Effector memory CD4-positive, alpha-beta T cell (primary cell): ENCODE measurements around the gene MED16.

Experiments
- DNase-seq, 3 donors: peaks; one replicate each; pipeline ENCODE4 v3.0.0-alpha.2; 2020
- H3K27ac ChIP-seq: 2 replicates; pipeline ENCODE4 v1.7.0; 2013; ENCODE audit warnings: mild to moderate bottlenecking, low read length, moderate library complexity; ENCODE audit not compliant: insufficient read depth, poor library complexity, severe bottlenecking
- H3K27me3 ChIP-seq: replicated peaks from 2 replicates; pipeline ENCODE4 v1.7.0; 2013; ENCODE audit warnings: mild to moderate bottlenecking, low read length; ENCODE audit not compliant: insufficient read depth, control insufficient read depth, poor library complexity, severe bottlenecking
- H3K36me3 ChIP-seq: 2 replicates; pipeline ENCODE4 v1.7.0; 2013; ENCODE audit warnings: mild to moderate bottlenecking, low read length, moderate library complexity; ENCODE audit not compliant: control insufficient read depth, insufficient read depth
- H3K4me1 ChIP-seq: 2 replicates; pipeline ENCODE4 v1.7.0; 2013; ENCODE audit warnings: low read length, mild to moderate bottlenecking; ENCODE audit not compliant: control insufficient read depth, insufficient read depth, poor library complexity, severe bottlenecking
- H3K4me3 ChIP-seq: 2 replicates; pipeline ENCODE4 v1.7.0; 2013; ENCODE audit warnings: low read length, low read depth, mild to moderate bottlenecking; ENCODE audit not compliant: insufficient read depth, poor library complexity, severe bottlenecking
- H3K9me3 ChIP-seq: 2 replicates; pipeline ENCODE4 v1.7.0; 2013; ENCODE audit warnings: mild to moderate bottlenecking, low read length, moderate library complexity; ENCODE audit not compliant: control insufficient read depth
- total RNA-seq, 3 donors: gene quantifications; one replicate each; lab custom pipeline; 2026; lab: John Stamatoyannopoulos, UW

The MED16 gene
- total RNA-seq = 37.6 to 59.5 (median 56.7) reads per million in 3 donors

GRCh38 chr19:892894-893689 is at the start of gene MED16, which contains the start of gene RNU6-9:
Gene MED16 (minus strand): TSS chr19:893187. CDS start chr19:891131, 2,056 bp downstream.
Gene RNU6-9 (plus strand): TSS chr19:893484.
- Histone ChIP-seq H3K27ac (peak within 1 kb of the TSS; percentile 87), H3K9me3 (no peaks in the 10 kb centered on the region), H3K27me3 (no peaks in the 10 kb centered on the region), H3K4me3 (peak within 1 kb of the TSS; percentile 91), H3K36me3 (peaks cover 30% of the 10 kb centered on the region), H3K4me1 (peaks cover 18% of the 10 kb centered on the region)
- peak; percentile 85 to 89 (median 86) for DNase-seq

GRCh38 chr19:942133-942645 is 49.2 kb upstream of the MED16 start:
- peaks cover 12% of the 10 kb centered on the region for H3K4me1 ChIP-seq
- no peak overlapping the region for H3K27ac ChIP-seq
- no peaks in the 10 kb centered on the region for H3K27me3 ChIP-seq
- DNase-seq = no peak
- H3K4me3 ChIP-seq = no peak overlapping the region
- no peaks in the 10 kb centered on the region for H3K9me3 ChIP-seq
- H3K36me3 ChIP-seq = no peaks in the 10 kb centered on the region

GRCh38 chr19:941292-942132 is 48.5 kb upstream of the MED16 start:
- DNase-seq = no peak
- no peaks in the 10 kb centered on the region for H3K9me3 ChIP-seq
- H3K27me3 ChIP-seq = no peaks in the 10 kb centered on the region
- no peaks in the 10 kb centered on the region for H3K36me3 ChIP-seq
- H3K4me3 ChIP-seq = peak overlapping the region; percentile 43
- no peak overlapping the region for H3K27ac ChIP-seq
- peaks cover 12% of the 10 kb centered on the region for H3K4me1 ChIP-seq

- H3K27ac ChIP-seq = peak overlapping the region; percentile 53
- DNase-seq = peak; percentile 72 to 81 (median 74)
- peaks cover 12% of the 10 kb centered on the region for H3K4me1 ChIP-seq
These were observed 47.8 kb upstream of the MED16 start for GRCh38 chr19:940591-941291.

GRCh38 chr19:939922-940321 is 46.9 kb upstream of the MED16 start:
- Histone ChIP-seq H3K4me3 (peak overlapping the region; percentile 16), H3K36me3 (no peaks in the 10 kb centered on the region), H3K27me3 (no peaks in the 10 kb centered on the region), H3K4me1 (peaks cover 12% of the 10 kb centered on the region), H3K27ac (no peak overlapping the region), H3K9me3 (no peaks in the 10 kb centered on the region)
- no peak for DNase-seq

More at GRCh38 chr19:940591-941291, 47.8 kb upstream of the MED16 start:
- Histone ChIP-seq H3K4me3 (peak overlapping the region; percentile 43), H3K9me3 (no peaks in the 10 kb centered on the region), H3K27me3 (no peaks in the 10 kb centered on the region), H3K36me3 (no peaks in the 10 kb centered on the region)

GRCh38 chr19:939439-939838 is 46.5 kb upstream of the MED16 start:
- Histone ChIP-seq H3K9me3 (no peaks in the 10 kb centered on the region), H3K27ac (no peak overlapping the region), H3K4me1 (peaks cover 12% of the 10 kb centered on the region), H3K27me3 (no peaks in the 10 kb centered on the region), H3K4me3 (no peak overlapping the region), H3K36me3 (no peaks in the 10 kb centered on the region)
- no peak for DNase-seq

- H3K9me3 ChIP-seq = no peaks in the 10 kb centered on the region
- DNase-seq = no peak
- no peak overlapping the region for H3K4me3 ChIP-seq
- H3K4me1 ChIP-seq = peaks cover 14% of the 10 kb centered on the region
- no peaks in the 10 kb centered on the region for H3K36me3 ChIP-seq
- H3K27ac ChIP-seq = no peak overlapping the region
- no peaks in the 10 kb centered on the region for H3K27me3 ChIP-seq
These were observed 45.4 kb upstream of the MED16 start for GRCh38 chr19:938233-938923.

- Histone ChIP-seq H3K4me3 (no peak overlapping the region), H3K4me1 (peaks cover 25% of the 10 kb centered on the region), H3K27me3 (no peaks in the 10 kb centered on the region), H3K27ac (no peak overlapping the region), H3K36me3 (no peaks in the 10 kb centered on the region), H3K9me3 (no peaks in the 10 kb centered on the region)
- DNase-seq = no peak
These were observed 44.3 kb upstream of the MED16 start for GRCh38 chr19:937259-937694.

GRCh38 chr19:936175-936546 is 43.2 kb upstream of the MED16 start:
- Histone ChIP-seq H3K4me3 (no peak overlapping the region), H3K36me3 (no peaks in the 10 kb centered on the region), H3K4me1 (peaks cover 23% of the 10 kb centered on the region), H3K9me3 (no peaks in the 10 kb centered on the region), H3K27ac (no peak overlapping the region), H3K27me3 (no peaks in the 10 kb centered on the region)
- DNase-seq = no peak
